PC-3 (cell line): ENCODE data around the gene ABAT. TPM values are rescaled to one million over a fixed set of nuclear protein-coding genes. Genes with fewer than 3 reads are reported as not detected.

ENCODE experiments used
- ATAC-seq: fragments of 200-7000 bp; cut with Tn5 transposase; 2 replicates; pipeline ENCODE4 v1.9.1; 2020; ENCODE audit warnings: mild to moderate bottlenecking, moderate library complexity
- BruUV-seq: library from RNA; stranded (reverse); fragments of 400-500 nt; replicated peaks from 2 replicates; lab custom pipeline; 2021; lab: Mats Ljungman, UMichigan
- CTCF ChIA-PET: fragments of 300-600 bp; sonication (Branson Sonifier 250); formaldehyde crosslinking; loops from one replicate; lab custom pipeline; 2022; ENCODE audit warnings: antibody characterized with exemption; lab: Charles Lee
- POLR2A ChIA-PET: fragments of 300-600 bp; sonication (Branson Sonifier 250); formaldehyde crosslinking; loops from one replicate; lab custom pipeline; 2022; ENCODE audit warnings: antibody characterized with exemption; ENCODE audit not compliant: unreplicated experiment; lab: Charles Lee
- DNase-seq: peaks from one replicate; pipeline ENCODE4 v3.0.0-alpha.2; 2015
- H2AFZ ChIP-seq: fragments of 300-600 bp; sonication (generic); 2 replicates; pipeline ENCODE4 v1.6.0; 2016; ENCODE audit warnings: antibody characterized with exemption, low read length
- H3F3A ChIP-seq: fragments of 300-600 bp; sonication (generic); one replicate; pipeline ENCODE4 v1.6.0; 2017; ENCODE audit warnings: antibody characterized with exemption, low read length, control low read depth, mild to moderate bottlenecking; ENCODE audit not compliant: unreplicated experiment
- H3K27ac ChIP-seq: fragments of 300-600 bp; sonication (generic); 2 replicates; pipeline ENCODE4 v1.5.1; 2016; ENCODE audit warnings: mild to moderate bottlenecking, low read length
- H3K27me3 ChIP-seq: fragments of 300-600 bp; sonication (generic); 2 replicates; pipeline ENCODE4 v1.6.1; 2016; ENCODE audit warnings: low read length, mixed read lengths
- H3K36me3 ChIP-seq: fragments of 300-600 bp; sonication (generic); 2 replicates; pipeline ENCODE4 v1.6.1; 2016; ENCODE audit warnings: low read depth, mixed run types, low read length, mixed read lengths
- H3K4me1 ChIP-seq: fragments of 300-600 bp; sonication (generic); 2 replicates; pipeline ENCODE4 v1.5.1; 2016; ENCODE audit warnings: low read length; ENCODE audit not compliant: insufficient read depth
- H3K4me2 ChIP-seq: fragments of 300-600 bp; sonication (generic); 2 replicates; pipeline ENCODE4 v1.6.0; 2016; ENCODE audit warnings: low read length
- H3K4me3 ChIP-seq: fragments of 300-600 bp; sonication (generic); 2 replicates; pipeline ENCODE4 v1.5.1; 2016; ENCODE audit warnings: mild to moderate bottlenecking, low read length, mixed read lengths
- H3K79me2 ChIP-seq: fragments of 300-600 bp; sonication (generic); 2 replicates; pipeline ENCODE4 v1.6.1; 2017; ENCODE audit warnings: low read length, mixed read lengths
- H3K9ac ChIP-seq: fragments of 300-600 bp; sonication (generic); 2 replicates; pipeline ENCODE4 v1.6.0; 2016; ENCODE audit warnings: mild to moderate bottlenecking, low read length
- H3K9me2 ChIP-seq: fragments of 300-600 bp; sonication (generic); replicated peaks from 2 replicates; pipeline ENCODE4 v1.6.1; 2016; ENCODE audit warnings: mixed run types, low read length, mixed read lengths
- H3K9me3 ChIP-seq: fragments of 300-600 bp; sonication (generic); 2 replicates; pipeline ENCODE4 v1.6.1; 2016; ENCODE audit warnings: low read length, mixed read lengths
- H4K20me1 ChIP-seq: fragments of 300-600 bp; sonication (generic); 2 replicates; pipeline ENCODE4 v1.6.1; 2016; ENCODE audit warnings: low read length, mixed read lengths
- EZH2 ChIP-seq: fragments of 300-600 bp; sonication (generic); IDR thresholded peaks from one replicate; pipeline ENCODE4 v1.6.1; 2017; ENCODE audit warnings: antibody characterized with exemption, mild to moderate bottlenecking, low read length; ENCODE audit not compliant: unreplicated experiment
- EZH2phosphoT487 ChIP-seq: fragments of 300-600 bp; sonication (generic); IDR thresholded peaks from 2 replicates; pipeline ENCODE4 v1.6.1; 2018; ENCODE audit warnings: mild to moderate bottlenecking, antibody characterized with exemption, low read length, borderline replicate concordance
- intact Hi-C: fragments of 100-400 bp; cut with micrococcal nuclease; formaldehyde crosslinking; loops from 2 replicates; pipeline ENCODE4 v1.9.0; 2023
- total RNA-seq: library from RNA; depleted of rRNA; stranded (reverse); fragments of >200 nt; gene quantifications from 2 replicates; pipeline ENCODE4 v1.2.3, GENCODE V29; 2014
- TF ChIP-seq, protein P1 (sequence below): fragments of 300-600 bp; sonication (generic); conservative IDR thresholded peaks from 2 replicates; pipeline ENCODE4 v1.5.1; 2017; ENCODE audit warnings: antibody characterized with exemption, low read depth, mild to moderate bottlenecking, low read length

Gene ABAT
- total RNA-seq, 1 experiment from 2014 or later = 0.95 TPM

DNA sequence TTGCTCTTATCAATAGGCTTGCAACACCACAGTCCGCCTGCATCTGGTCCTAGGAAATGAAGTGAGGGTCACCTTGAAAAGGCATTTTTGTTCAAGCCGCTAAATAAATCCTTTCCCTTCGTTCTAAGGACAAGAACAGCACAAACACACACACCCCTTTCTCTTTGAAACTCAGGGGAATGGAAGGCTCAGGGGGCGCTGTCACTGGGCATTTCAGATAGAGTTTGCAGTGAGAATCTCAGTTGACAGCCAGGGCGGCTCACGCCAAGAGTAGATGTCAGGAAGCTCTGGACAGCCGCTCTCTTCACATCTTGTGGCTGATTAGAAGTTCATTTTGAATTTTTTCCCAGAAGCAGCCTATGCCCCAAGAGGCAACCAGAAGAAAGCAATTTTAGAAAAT, 39.8 kb downstream of the ABAT start:
- H3K9me2 ChIP-seq = no peaks in the 10 kb centered on the region
- H3K9ac ChIP-seq = no peak overlapping the region
- no peaks in the 10 kb centered on the region for H3K36me3 ChIP-seq
- ChIA-PET CTCF (no interaction called here), POLR2A (no interaction called here)
- no peak for ATAC-seq
- no peaks in the 10 kb centered on the region for H3K9me3 ChIP-seq
- H2AFZ ChIP-seq = no peak overlapping the region
- DNase-seq = no peak
- intact Hi-C loops = no loop called here
- no TSS peak for BruUV-seq
- H3K27me3 ChIP-seq = peaks cover 10% of the 10 kb centered on the region
- TF ChIP-seq, protein P1, sequence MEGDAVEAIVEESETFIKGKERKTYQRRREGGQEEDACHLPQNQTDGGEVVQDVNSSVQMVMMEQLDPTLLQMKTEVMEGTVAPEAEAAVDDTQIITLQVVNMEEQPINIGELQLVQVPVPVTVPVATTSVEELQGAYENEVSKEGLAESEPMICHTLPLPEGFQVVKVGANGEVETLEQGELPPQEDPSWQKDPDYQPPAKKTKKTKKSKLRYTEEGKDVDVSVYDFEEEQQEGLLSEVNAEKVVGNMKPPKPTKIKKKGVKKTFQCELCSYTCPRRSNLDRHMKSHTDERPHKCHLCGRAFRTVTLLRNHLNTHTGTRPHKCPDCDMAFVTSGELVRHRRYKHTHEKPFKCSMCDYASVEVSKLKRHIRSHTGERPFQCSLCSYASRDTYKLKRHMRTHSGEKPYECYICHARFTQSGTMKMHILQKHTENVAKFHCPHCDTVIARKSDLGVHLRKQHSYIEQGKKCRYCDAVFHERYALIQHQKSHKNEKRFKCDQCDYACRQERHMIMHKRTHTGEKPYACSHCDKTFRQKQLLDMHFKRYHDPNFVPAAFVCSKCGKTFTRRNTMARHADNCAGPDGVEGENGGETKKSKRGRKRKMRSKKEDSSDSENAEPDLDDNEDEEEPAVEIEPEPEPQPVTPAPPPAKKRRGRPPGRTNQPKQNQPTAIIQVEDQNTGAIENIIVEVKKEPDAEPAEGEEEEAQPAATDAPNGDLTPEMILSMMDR = no peak
- TF ChIP-seq EZH2 (no peak), EZH2phosphoT487 (no peak)
- H3K4me1 ChIP-seq = no peaks in the 10 kb centered on the region
- H3K27ac ChIP-seq = no peak overlapping the region
- H3K4me3 ChIP-seq = no peak overlapping the region
- H3F3A ChIP-seq = no peaks in the 10 kb centered on the region
- no peaks in the 10 kb centered on the region for H4K20me1 ChIP-seq
- H3K79me2 ChIP-seq = no peaks in the 10 kb centered on the region
- H3K4me2 ChIP-seq = no peak overlapping the region

DNA sequence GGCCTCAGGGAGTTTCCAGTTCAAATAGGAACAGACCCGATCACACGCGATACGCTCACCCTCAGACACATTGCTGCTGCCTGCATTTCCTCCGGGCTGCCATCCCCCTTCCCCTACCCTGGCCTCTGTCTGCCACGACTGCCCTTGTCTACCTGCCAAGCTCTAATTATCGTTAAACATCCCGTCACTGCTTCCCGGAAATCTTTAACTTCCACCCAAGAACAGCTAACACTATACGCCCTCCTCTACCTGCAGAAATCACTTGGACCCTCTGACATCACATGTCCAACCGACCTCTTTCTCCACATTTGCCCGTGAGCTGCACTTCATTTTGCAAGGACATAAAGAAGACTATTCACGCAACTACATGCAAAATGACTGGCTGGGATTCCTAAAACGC, 40.4 kb downstream of the ABAT start:
- no peak overlapping the region for H3K4me3 ChIP-seq
- CTCF ChIA-PET = no interaction called here
- no peaks in the 10 kb centered on the region for H3K9me3 ChIP-seq
- no peaks in the 10 kb centered on the region for H3K79me2 ChIP-seq
- no peaks in the 10 kb centered on the region for H4K20me1 ChIP-seq
- no peaks in the 10 kb centered on the region for H3K9me2 ChIP-seq
- H3K4me2 ChIP-seq = no peak overlapping the region
- H3K27ac ChIP-seq = no peak overlapping the region
- BruUV-seq = no TSS peak
- ATAC-seq (no peak), DNase-seq (no peak)
- no peak for TF ChIP-seq EZH2phosphoT487
- TF ChIP-seq, protein P1 = no peak
- no peak for TF ChIP-seq EZH2
- intact Hi-C loops = no loop called here
- no peak overlapping the region for H3K9ac ChIP-seq
- peaks cover 16% of the 10 kb centered on the region for H3K27me3 ChIP-seq
- H3F3A ChIP-seq = no peaks in the 10 kb centered on the region
- POLR2A ChIA-PET = no interaction called here
- no peak overlapping the region for H2AFZ ChIP-seq
- no peaks in the 10 kb centered on the region for H3K4me1 ChIP-seq
- no peaks in the 10 kb centered on the region for H3K36me3 ChIP-seq

- Histone ChIP-seq H3K79me2 (no peaks in the 10 kb centered on the region), H3K9me3 (no peaks in the 10 kb centered on the region), H3K27ac (no peak overlapping the region), H3K4me1 (no peaks in the 10 kb centered on the region), H3F3A (no peaks in the 10 kb centered on the region), H2AFZ (no peak overlapping the region), H3K9me2 (no peaks in the 10 kb centered on the region), H3K9ac (no peak overlapping the region), H3K4me3 (no peak overlapping the region), H3K4me2 (no peak overlapping the region), H3K36me3 (no peaks in the 10 kb centered on the region), H3K27me3 (peaks cover 21% of the 10 kb centered on the region), H4K20me1 (no peaks in the 10 kb centered on the region)
- no TSS peak for BruUV-seq
- DNase-seq (no peak), ATAC-seq (no peak)
- no peak for TF ChIP-seq EZH2phosphoT487
- TF ChIP-seq EZH2 = no peak
- TF ChIP-seq, protein P1 = no peak
- intact Hi-C loops = no loop called here
- ChIA-PET POLR2A (no interaction called here), CTCF (no interaction called here)
Measured at GRCh38 chr16:8716052-8716451, 41.6 kb downstream of the ABAT start.
